Nephron progenitor cell (in vitro differentiated cells): ENCODE measurements around the gene FOXP1.
A peak's percentile ranks its signal among the peaks of the same experiment; 100 is the strongest.

ENCODE experiments used
- DNase-seq: peaks from one replicate; pipeline ENCODE4 v3.0.0; 2021
- H3K27ac Mint-ChIP-seq: 2 replicates; pipeline ENCODE4 v1.8.0; 2021; ENCODE audit warnings: mild to moderate bottlenecking, moderate library complexity, mixed read lengths
- H3K27me3 Mint-ChIP-seq: 2 replicates; pipeline ENCODE4 v1.8.0; 2021; ENCODE audit warnings: mild to moderate bottlenecking, low read depth, mixed read lengths; ENCODE audit not compliant: poor library complexity
- H3K36me3 Mint-ChIP-seq: 2 replicates; pipeline ENCODE4 v1.8.0; 2021; ENCODE audit warnings: low read depth, mixed read lengths
- H3K4me1 Mint-ChIP-seq: 2 replicates; pipeline ENCODE4 v1.8.0; 2021; ENCODE audit warnings: mixed read lengths
- H3K4me3 Mint-ChIP-seq: 2 replicates; pipeline ENCODE4 v1.8.0; 2021; ENCODE audit warnings: mild to moderate bottlenecking, moderate library complexity, mixed read lengths
- H3K9me3 Mint-ChIP-seq: 2 replicates; pipeline ENCODE4 v1.8.0; 2021; ENCODE audit warnings: mild to moderate bottlenecking, moderate library complexity, mixed read lengths
- TF ChIP-seq, protein P1 (sequence below): fragments of 200-600 bp; sonication (generic); IDR thresholded peaks from 2 replicates; pipeline ENCODE4 v1.5.0; 2021; ENCODE audit warnings: antibody characterized with exemption

Gene FOXP1

DNA sequence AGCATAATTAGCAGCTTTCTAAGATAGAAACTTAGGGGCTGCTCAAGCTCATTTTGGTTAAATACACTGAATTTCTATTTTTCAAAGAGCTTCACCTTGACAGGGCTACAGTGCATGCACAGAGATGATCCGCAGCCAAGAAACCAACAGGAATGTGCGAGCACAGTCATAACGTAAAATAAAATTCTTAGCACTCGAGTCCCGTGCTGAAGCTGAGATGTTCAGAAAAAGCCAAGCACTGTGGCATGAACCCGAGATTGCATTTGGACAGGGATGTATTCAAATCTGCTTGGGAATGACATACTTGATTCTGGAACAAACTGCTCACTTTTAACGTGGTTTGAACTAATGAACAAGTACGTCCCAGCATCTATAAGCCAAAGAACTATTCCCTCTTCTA is 340.3 kb downstream of the FOXP1 start:
- DNase-seq = no peak
- TF ChIP-seq, protein P1, sequence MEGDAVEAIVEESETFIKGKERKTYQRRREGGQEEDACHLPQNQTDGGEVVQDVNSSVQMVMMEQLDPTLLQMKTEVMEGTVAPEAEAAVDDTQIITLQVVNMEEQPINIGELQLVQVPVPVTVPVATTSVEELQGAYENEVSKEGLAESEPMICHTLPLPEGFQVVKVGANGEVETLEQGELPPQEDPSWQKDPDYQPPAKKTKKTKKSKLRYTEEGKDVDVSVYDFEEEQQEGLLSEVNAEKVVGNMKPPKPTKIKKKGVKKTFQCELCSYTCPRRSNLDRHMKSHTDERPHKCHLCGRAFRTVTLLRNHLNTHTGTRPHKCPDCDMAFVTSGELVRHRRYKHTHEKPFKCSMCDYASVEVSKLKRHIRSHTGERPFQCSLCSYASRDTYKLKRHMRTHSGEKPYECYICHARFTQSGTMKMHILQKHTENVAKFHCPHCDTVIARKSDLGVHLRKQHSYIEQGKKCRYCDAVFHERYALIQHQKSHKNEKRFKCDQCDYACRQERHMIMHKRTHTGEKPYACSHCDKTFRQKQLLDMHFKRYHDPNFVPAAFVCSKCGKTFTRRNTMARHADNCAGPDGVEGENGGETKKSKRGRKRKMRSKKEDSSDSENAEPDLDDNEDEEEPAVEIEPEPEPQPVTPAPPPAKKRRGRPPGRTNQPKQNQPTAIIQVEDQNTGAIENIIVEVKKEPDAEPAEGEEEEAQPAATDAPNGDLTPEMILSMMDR = no peak
- peaks cover 14% of the 10 kb centered on the region for H3K36me3 Mint-ChIP-seq
- H3K9me3 Mint-ChIP-seq = peaks cover 7% of the 10 kb centered on the region
- H3K4me3 Mint-ChIP-seq = peak overlapping the region; percentile 85
- H3K27me3 Mint-ChIP-seq = no peaks in the 10 kb centered on the region
- peak overlapping the region; percentile 36 for H3K27ac Mint-ChIP-seq
- peaks cover 90% of the 10 kb centered on the region for H3K4me1 Mint-ChIP-seq

DNA sequence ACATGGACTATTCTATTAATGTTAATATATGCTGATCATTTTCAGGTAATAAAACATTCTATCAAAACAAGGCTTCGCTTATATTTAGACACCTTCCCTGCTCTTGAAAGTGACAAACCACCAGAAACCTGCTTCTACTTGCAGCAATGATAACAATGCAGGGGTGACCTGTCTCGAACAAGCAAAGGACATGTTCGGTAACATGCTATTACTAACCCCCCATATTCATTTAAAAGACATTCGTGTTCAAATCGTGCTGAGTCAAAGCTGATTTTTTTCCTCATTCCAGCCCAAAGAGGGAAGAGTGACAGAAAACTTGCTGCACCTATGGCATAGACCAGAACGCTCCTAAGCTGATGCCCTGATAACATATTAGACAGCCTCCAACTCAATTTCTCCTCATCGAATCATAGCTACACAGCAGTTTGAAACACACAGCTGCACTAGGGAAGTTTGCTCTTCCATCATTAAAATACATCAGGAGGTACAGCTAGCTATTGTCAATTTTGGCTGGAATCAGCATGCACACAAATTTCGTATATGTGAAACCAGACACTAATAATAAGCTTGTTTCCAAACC is 341.5 kb downstream of the FOXP1 start:
- Mint-ChIP-seq H3K27me3 (no peaks in the 10 kb centered on the region), H3K4me3 (peak overlapping the region; percentile 62), H3K4me1 (peaks cover 89% of the 10 kb centered on the region), H3K36me3 (peaks cover 15% of the 10 kb centered on the region), H3K9me3 (peaks cover 7% of the 10 kb centered on the region), H3K27ac (peak overlapping the region; percentile 91)
- TF ChIP-seq, protein P1 = no peak
- DNase-seq = no peak

DNA sequence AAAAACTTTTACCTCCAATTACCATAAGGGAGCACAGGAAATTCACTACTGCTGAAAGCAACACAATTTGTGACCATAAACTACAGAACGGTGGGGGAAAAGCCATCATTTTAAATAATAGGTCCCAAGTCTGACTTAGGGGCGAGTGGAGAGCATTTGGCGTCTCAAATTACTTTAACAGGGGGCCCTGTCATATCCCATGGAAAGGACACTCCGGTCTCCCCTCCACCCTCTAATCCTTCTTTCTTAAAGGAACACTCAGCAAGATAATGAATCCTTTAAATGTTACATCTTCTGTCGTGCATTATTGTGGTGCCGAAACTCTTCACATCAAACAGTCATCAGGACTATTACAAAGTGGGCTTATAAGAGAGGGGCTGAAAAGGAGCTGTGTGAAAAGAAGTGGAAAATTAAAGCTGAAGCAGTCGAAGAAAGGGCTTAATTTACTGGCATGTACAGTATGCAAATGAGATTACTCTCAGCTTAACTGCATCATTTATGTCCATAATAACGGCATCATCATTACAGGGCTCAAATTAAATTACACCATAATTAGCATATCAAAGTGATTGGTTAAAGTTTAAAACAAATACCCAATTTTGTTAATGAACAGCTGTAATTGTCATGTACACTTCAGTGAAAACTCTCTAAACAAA is 342.2 kb downstream of the FOXP1 start:
- Mint-ChIP-seq H3K4me1 (peaks cover 82% of the 10 kb centered on the region), H3K27ac (peak overlapping the region; percentile 26), H3K9me3 (peaks cover 8% of the 10 kb centered on the region), H3K27me3 (no peaks in the 10 kb centered on the region), H3K36me3 (peaks cover 18% of the 10 kb centered on the region), H3K4me3 (peak overlapping the region; percentile 66)
- TF ChIP-seq, protein P1 = no peak
- DNase-seq = no peak

DNA sequence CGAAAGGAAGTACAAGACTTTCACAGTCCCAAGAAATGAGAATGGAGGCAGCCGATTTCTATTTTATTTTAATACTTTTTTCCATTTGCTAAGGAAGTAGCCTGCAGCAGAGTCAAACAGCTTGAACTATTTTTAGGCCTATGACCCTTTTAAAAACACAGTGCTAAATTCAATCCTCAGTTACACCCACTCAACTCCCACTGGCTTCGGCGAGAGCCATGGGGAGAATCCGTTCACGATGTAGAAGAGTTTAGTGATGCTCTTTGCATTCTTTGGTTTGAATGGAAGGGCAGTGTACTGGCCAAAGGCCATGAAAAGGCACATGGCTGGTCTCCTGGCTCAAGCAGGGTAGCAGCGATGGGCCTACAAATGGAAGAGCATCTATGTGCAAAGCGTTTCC is 343.5 kb downstream of the FOXP1 start:
- Mint-ChIP-seq H3K4me3 (peak overlapping the region; percentile 44), H3K4me1 (peaks cover 69% of the 10 kb centered on the region), H3K27ac (peak overlapping the region; percentile 92), H3K27me3 (no peaks in the 10 kb centered on the region), H3K36me3 (peaks cover 28% of the 10 kb centered on the region), H3K9me3 (peaks cover 13% of the 10 kb centered on the region)
- TF ChIP-seq, protein P1 = no peak
- DNase-seq = no peak

DNA sequence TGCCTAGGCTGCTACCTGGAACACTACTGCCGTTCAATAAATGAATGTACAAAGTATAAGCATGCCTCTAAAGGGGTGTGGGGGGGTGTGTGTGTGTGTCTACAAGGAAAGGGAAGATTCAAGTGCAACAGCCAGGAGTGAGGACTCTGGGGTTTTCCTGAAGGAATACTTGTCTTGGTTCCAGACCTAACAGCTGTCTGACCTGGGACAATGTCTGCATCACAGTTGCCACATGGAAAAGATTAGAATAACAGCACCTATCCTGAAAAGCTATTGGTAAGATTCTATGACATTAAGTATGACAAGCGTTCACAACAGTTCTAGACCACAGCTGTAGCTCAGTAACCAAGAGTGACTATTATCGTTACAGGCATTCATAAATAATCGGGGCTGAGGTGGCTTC is 345.2 kb downstream of the FOXP1 start:
- H3K27me3 Mint-ChIP-seq = peaks cover 3% of the 10 kb centered on the region
- H3K4me1 Mint-ChIP-seq = peaks cover 60% of the 10 kb centered on the region
- no peak for DNase-seq
- H3K36me3 Mint-ChIP-seq = peaks cover 44% of the 10 kb centered on the region
- peak overlapping the region; percentile 92 for H3K27ac Mint-ChIP-seq
- H3K4me3 Mint-ChIP-seq = no peak overlapping the region
- TF ChIP-seq, protein P1 = no peak
- H3K9me3 Mint-ChIP-seq = peaks cover 19% of the 10 kb centered on the region

DNA sequence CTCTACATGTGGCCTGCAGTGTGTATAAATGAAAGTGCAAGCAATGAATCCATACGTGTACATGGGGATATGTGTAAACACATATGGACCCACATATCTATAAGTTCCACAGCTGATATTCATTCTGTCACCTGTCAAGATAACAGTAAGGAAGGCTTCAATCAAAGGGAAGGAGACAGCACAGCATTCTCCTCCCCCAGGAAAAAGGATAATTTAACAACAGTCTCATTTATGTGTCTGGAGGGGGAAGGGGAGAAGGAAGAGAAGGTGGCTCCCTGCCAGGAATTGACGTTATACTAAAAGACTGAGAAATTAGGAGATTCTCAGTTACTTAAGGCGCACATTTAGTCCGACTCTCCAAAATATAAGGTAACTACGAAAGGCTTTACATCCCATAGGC is 345.9 kb downstream of the FOXP1 start:
- H3K4me1 Mint-ChIP-seq = peaks cover 53% of the 10 kb centered on the region
- DNase-seq = no peak
- peaks cover 4% of the 10 kb centered on the region for H3K27me3 Mint-ChIP-seq
- H3K36me3 Mint-ChIP-seq = peaks cover 44% of the 10 kb centered on the region
- peaks cover 19% of the 10 kb centered on the region for H3K9me3 Mint-ChIP-seq
- no peak overlapping the region for H3K4me3 Mint-ChIP-seq
- peak overlapping the region; percentile 83 for H3K27ac Mint-ChIP-seq
- TF ChIP-seq, protein P1 = no peak
